Skeletal muscle satellite cell (primary cell): ENCODE results near the gene WDR77. TPM values are rescaled to one million over a fixed set of nuclear protein-coding genes. Genes with fewer than 3 reads are reported as not detected.

Source experiments
- H3K27me3 ChIP-seq: 2 replicates; pipeline ENCODE4 v1.7.0; 2013; ENCODE audit warnings: low read length; ENCODE audit not compliant: control insufficient read depth, insufficient read depth
- H3K36me3 ChIP-seq: 2 replicates; pipeline ENCODE4 v1.7.0; 2013; ENCODE audit warnings: mild to moderate bottlenecking, control low read depth, low read length; ENCODE audit not compliant: insufficient read depth
- H3K4me1 ChIP-seq: 2 replicates; pipeline ENCODE4 v1.7.0; 2013; ENCODE audit warnings: low read length; ENCODE audit not compliant: control insufficient read depth, insufficient read depth
- H3K4me2 ChIP-seq: 2 replicates; pipeline ENCODE4 v1.7.0; 2013; ENCODE audit warnings: mild to moderate bottlenecking, low read length
- H3K4me3 ChIP-seq: 2 replicates; pipeline ENCODE4 v1.7.0; 2013; ENCODE audit warnings: low read length
- H3K9ac ChIP-seq: 2 replicates; pipeline ENCODE4 v1.7.0; 2013; ENCODE audit warnings: mild to moderate bottlenecking, low read depth, low read length, moderate library complexity
- H3K9me3 ChIP-seq: replicated peaks from 2 replicates; pipeline ENCODE4 v1.7.0; 2013; ENCODE audit warnings: mild to moderate bottlenecking, control low read depth, low read length
- total RNA-seq: library from RNA; depleted of rRNA; stranded (reverse); fragments of >200 nt; gene quantifications from 2 replicates; pipeline ENCODE4 v1.2.3, GENCODE V29; 2012; rRNA removed

The WDR77 gene
- 44.4 and 53.3 TPM in 2 replicates for total RNA-seq

- peak within 1 kb of the TSS; percentile 98 for H3K9ac ChIP-seq
- peak within 1 kb of the TSS; percentile 89 for H3K4me2 ChIP-seq
- H3K9me3 ChIP-seq, result no peaks in the 10 kb centered on the region
- H3K36me3 ChIP-seq, result peaks cover 41% of the 10 kb centered on the region
- H3K4me1 ChIP-seq, result peaks cover 19% of the 10 kb centered on the region
- H3K27me3 ChIP-seq, result no peaks in the 10 kb centered on the region
- peak within 1 kb of the TSS; percentile 97 for H3K4me3 ChIP-seq
Observed at GRCh38 chr1:111448918-111449702, at the start of gene WDR77, which contains the start of gene ATP5PB. WDR77 (minus strand) TSS chr1:111449256; CDS start chr1:111449169, 87 bp downstream. ATP5PB (plus strand) TSS chr1:111449464; CDS start chr1:111449542, 78 bp downstream.

- Histone ChIP-seq H3K4me2 (no peak overlapping the region), H3K9me3 (no peaks in the 10 kb centered on the region), H3K4me3 (no peak overlapping the region), H3K36me3 (no peaks in the 10 kb centered on the region), H3K4me1 (no peaks in the 10 kb centered on the region), H3K27me3 (peaks cover 60% of the 10 kb centered on the region), H3K9ac (no peak overlapping the region)
Observed at GRCh38 chr1:111497592-111497991, 48.5 kb upstream of the WDR77 start.

- Histone ChIP-seq H3K36me3 (no peaks in the 10 kb centered on the region), H3K4me3 (no peak overlapping the region), H3K4me1 (no peaks in the 10 kb centered on the region), H3K4me2 (no peak overlapping the region), H3K9me3 (no peaks in the 10 kb centered on the region), H3K9ac (no peak overlapping the region), H3K27me3 (peaks cover 61% of the 10 kb centered on the region)
Observed at GRCh38 chr1:111496398-111496797, 47.3 kb upstream of the WDR77 start.

- Histone ChIP-seq H3K4me1 (peaks cover 5% of the 10 kb centered on the region), H3K9me3 (no peaks in the 10 kb centered on the region), H3K27me3 (peaks cover 45% of the 10 kb centered on the region), H3K4me3 (no peak overlapping the region), H3K4me2 (no peak overlapping the region), H3K36me3 (no peaks in the 10 kb centered on the region), H3K9ac (no peak overlapping the region)
Observed at GRCh38 chr1:111491070-111491469, 42.0 kb upstream of the WDR77 start.

GRCh38 chr1:111490220-111490619 lies 41.2 kb upstream of the WDR77 start:
- peaks cover 5% of the 10 kb centered on the region for H3K4me1 ChIP-seq
- no peaks in the 10 kb centered on the region for H3K9me3 ChIP-seq
- no peak overlapping the region for H3K9ac ChIP-seq
- no peak overlapping the region for H3K4me2 ChIP-seq
- H3K36me3 ChIP-seq, result no peaks in the 10 kb centered on the region
- peaks cover 39% of the 10 kb centered on the region for H3K27me3 ChIP-seq
- no peak overlapping the region for H3K4me3 ChIP-seq

- no peak overlapping the region for H3K4me2 ChIP-seq
- H3K4me3 ChIP-seq, result no peak overlapping the region
- H3K27me3 ChIP-seq, result peaks cover 39% of the 10 kb centered on the region
- H3K9ac ChIP-seq, result no peak overlapping the region
- H3K36me3 ChIP-seq, result no peaks in the 10 kb centered on the region
- H3K9me3 ChIP-seq, result no peaks in the 10 kb centered on the region
- H3K4me1 ChIP-seq, result peaks cover 5% of the 10 kb centered on the region
Observed at GRCh38 chr1:111489604-111490003, 40.5 kb upstream of the WDR77 start.

GRCh38 chr1:111488669-111489068 lies 39.6 kb upstream of the WDR77 start:
- H3K9ac ChIP-seq, result no peak overlapping the region
- H3K9me3 ChIP-seq, result no peaks in the 10 kb centered on the region
- no peaks in the 10 kb centered on the region for H3K36me3 ChIP-seq
- H3K4me3 ChIP-seq, result no peak overlapping the region
- no peak overlapping the region for H3K4me2 ChIP-seq
- peaks cover 5% of the 10 kb centered on the region for H3K4me1 ChIP-seq
- peaks cover 32% of the 10 kb centered on the region for H3K27me3 ChIP-seq

- Histone ChIP-seq H3K4me3 (no peak overlapping the region), H3K27me3 (peaks cover 28% of the 10 kb centered on the region), H3K4me1 (peaks cover 11% of the 10 kb centered on the region), H3K36me3 (no peaks in the 10 kb centered on the region), H3K9ac (no peak overlapping the region), H3K4me2 (no peak overlapping the region), H3K9me3 (no peaks in the 10 kb centered on the region)
Observed at GRCh38 chr1:111487133-111487532, 38.1 kb upstream of the WDR77 start.

- Histone ChIP-seq H3K9me3 (no peaks in the 10 kb centered on the region), H3K4me3 (no peak overlapping the region), H3K36me3 (no peaks in the 10 kb centered on the region), H3K27me3 (peaks cover 24% of the 10 kb centered on the region), H3K9ac (no peak overlapping the region), H3K4me2 (no peak overlapping the region), H3K4me1 (peaks cover 11% of the 10 kb centered on the region)
Observed at GRCh38 chr1:111486431-111486830, 37.4 kb upstream of the WDR77 start.

GRCh38 chr1:111484391-111485026 lies 35.5 kb upstream of the WDR77 start:
- Histone ChIP-seq H3K4me1 (peaks cover 7% of the 10 kb centered on the region), H3K9me3 (no peaks in the 10 kb centered on the region), H3K4me3 (no peak overlapping the region)

GRCh38 chr1:111483876-111484275 lies 34.8 kb upstream of the WDR77 start:
- Histone ChIP-seq H3K36me3 (no peaks in the 10 kb centered on the region), H3K4me1 (peaks cover 6% of the 10 kb centered on the region), H3K27me3 (peaks cover 12% of the 10 kb centered on the region), H3K9ac (no peak overlapping the region), H3K4me2 (no peak overlapping the region), H3K4me3 (no peak overlapping the region), H3K9me3 (no peaks in the 10 kb centered on the region)

More at GRCh38 chr1:111484391-111485026, 35.5 kb upstream of the WDR77 start:
- Histone ChIP-seq H3K4me2 (no peak overlapping the region), H3K27me3 (peaks cover 12% of the 10 kb centered on the region), H3K9ac (no peak overlapping the region), H3K36me3 (no peaks in the 10 kb centered on the region)
